MCF 10A (cell line): Measurements from ENCODE around the gene UNC80. TPM values are rescaled to one million over a fixed set of nuclear protein-coding genes. Genes with fewer than 3 reads are reported as not detected.

ENCODE experiments used
- BruUV-seq: library from RNA; stranded (reverse); fragments of 400-500 nt; replicated peaks from 2 replicates; lab custom pipeline; 2021; lab: Mats Ljungman, UMichigan
- CTCF ChIA-PET: fragments of 300-600 bp; sonication (Branson Sonifier 250); formaldehyde crosslinking; extraction: SDS; loops from one replicate; lab custom pipeline; 2021; ENCODE audit warnings: antibody characterized with exemption, inconsistent platforms; lab: Yijun Ruan, JAX
- POLR2A ChIA-PET: fragments of 300-600, 350-650 bp; sonication (Branson Sonifier 250); formaldehyde crosslinking; extraction: SDS; loops from one replicate; lab custom pipeline; 2020; ENCODE audit warnings: antibody characterized with exemption, inconsistent platforms; lab: Yijun Ruan, JAX
- DNase-seq: peaks from one replicate; pipeline ENCODE4 v3.0.0-alpha.2; 2018; ENCODE audit not compliant: unreplicated experiment
- H3K27ac Mint-ChIP-seq: one replicate; pipeline ENCODE4 v1.8.0; 2022; ENCODE audit warnings: mild to moderate bottlenecking, low read depth, mixed read lengths; ENCODE audit not compliant: unreplicated experiment
- H3K27me3 Mint-ChIP-seq: one replicate; pipeline ENCODE4 v1.8.0; 2022; ENCODE audit warnings: mixed read lengths; ENCODE audit not compliant: insufficient read depth, unreplicated experiment
- H3K36me3 Mint-ChIP-seq: one replicate; pipeline ENCODE4 v1.8.0; 2022; ENCODE audit warnings: mild to moderate bottlenecking, moderate library complexity, mixed read lengths; ENCODE audit not compliant: insufficient read depth, unreplicated experiment
- H3K4me1 Mint-ChIP-seq: one replicate; pipeline ENCODE4 v1.8.0; 2022; ENCODE audit warnings: mixed read lengths; ENCODE audit not compliant: insufficient read depth, unreplicated experiment
- H3K4me3 Mint-ChIP-seq: one replicate; pipeline ENCODE4 v1.8.0; 2022; ENCODE audit warnings: mild to moderate bottlenecking, moderate library complexity, mixed read lengths; ENCODE audit not compliant: unreplicated experiment
- H3K9me3 Mint-ChIP-seq: one replicate; pipeline ENCODE4 v1.8.0; 2022; ENCODE audit warnings: mixed read lengths; ENCODE audit not compliant: unreplicated experiment
- intact Hi-C: fragments of 100-400 bp; cut with micrococcal nuclease; formaldehyde crosslinking; loops from 2 replicates; pipeline ENCODE4 v1.14.1; 2022
- total RNA-seq: library from RNA; stranded (reverse); gene quantifications from 2 replicates; pipeline ENCODE4 v1.2.3, GENCODE V29; 2022
- TF ChIP-seq, protein P1 (sequence below): fragments of 200-600 bp; IDR thresholded peaks from one replicate; pipeline ENCODE4 v1.8.0; 2022; ENCODE audit warnings: antibody characterized with exemption, mild to moderate bottlenecking; ENCODE audit not compliant: unreplicated experiment

Gene UNC80
- total RNA-seq, 1 experiment from 2014 or later: not detected

DNA sequence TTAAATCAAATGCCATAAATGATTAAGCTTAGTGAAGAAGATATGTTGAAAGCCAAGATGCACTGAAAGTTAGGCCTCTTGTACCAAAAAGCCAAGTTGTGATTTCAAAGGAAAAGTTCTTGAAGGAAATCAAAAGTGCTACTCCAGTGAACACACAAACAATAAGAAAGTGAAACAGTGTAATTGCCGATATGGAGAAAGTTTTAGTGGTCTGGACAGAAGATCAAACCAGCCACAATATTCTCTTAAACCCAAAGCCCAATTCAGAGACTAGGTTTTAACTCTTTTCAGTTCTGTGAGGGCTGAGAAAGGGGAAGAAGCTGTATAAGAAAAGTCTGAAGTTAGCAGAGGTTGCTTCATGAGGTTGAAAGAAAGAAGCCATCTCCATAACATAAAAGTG lies 129.0 kb downstream of the UNC80 start:
- intact Hi-C loops: no loop called here
- TF ChIP-seq, protein P1, sequence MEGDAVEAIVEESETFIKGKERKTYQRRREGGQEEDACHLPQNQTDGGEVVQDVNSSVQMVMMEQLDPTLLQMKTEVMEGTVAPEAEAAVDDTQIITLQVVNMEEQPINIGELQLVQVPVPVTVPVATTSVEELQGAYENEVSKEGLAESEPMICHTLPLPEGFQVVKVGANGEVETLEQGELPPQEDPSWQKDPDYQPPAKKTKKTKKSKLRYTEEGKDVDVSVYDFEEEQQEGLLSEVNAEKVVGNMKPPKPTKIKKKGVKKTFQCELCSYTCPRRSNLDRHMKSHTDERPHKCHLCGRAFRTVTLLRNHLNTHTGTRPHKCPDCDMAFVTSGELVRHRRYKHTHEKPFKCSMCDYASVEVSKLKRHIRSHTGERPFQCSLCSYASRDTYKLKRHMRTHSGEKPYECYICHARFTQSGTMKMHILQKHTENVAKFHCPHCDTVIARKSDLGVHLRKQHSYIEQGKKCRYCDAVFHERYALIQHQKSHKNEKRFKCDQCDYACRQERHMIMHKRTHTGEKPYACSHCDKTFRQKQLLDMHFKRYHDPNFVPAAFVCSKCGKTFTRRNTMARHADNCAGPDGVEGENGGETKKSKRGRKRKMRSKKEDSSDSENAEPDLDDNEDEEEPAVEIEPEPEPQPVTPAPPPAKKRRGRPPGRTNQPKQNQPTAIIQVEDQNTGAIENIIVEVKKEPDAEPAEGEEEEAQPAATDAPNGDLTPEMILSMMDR: no peak
- BruUV-seq: no TSS peak

DNA sequence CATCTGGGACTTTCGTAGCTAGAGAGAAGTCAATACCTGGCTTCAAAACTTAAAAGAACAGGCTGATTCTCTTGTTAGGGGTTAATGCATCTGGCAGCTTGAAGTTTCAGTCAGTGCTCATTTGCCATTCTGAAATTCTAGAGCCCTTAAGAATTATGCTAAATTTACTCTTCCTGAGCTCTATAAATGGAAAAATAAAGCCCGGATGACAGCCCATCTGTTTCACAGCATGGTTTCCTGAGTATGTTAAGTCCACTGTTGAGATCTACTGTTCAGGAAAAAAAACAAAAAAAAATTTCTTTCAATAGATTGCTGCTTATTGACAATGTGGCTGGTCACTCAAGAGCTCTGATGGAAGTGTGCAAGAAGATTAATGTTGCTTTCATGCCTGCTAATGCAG lies 129.5 kb downstream of the UNC80 start:
- DNase-seq: no peak
- BruUV-seq: no TSS peak
- Mint-ChIP-seq H3K36me3 (peaks cover 5% of the 10 kb centered on the region), H3K27me3 (no peaks in the 10 kb centered on the region), H3K4me3 (no peak overlapping the region), H3K9me3 (no peaks in the 10 kb centered on the region), H3K4me1 (peaks cover 6% of the 10 kb centered on the region), H3K27ac (no peak overlapping the region)
- intact Hi-C loops: no loop called here
- POLR2A ChIA-PET: no interaction called here
- CTCF ChIA-PET: no interaction called here
- TF ChIP-seq, protein P1: no peak

More for the DNA sequence above, 129.0 kb downstream of the UNC80 start:
- ChIA-PET CTCF (interaction anchor here (0.6 kb wide), 1 partner anchor 345 kb away, joined by 3 read pairs; no protein-coding TSS in a partner anchor), POLR2A (no interaction called here)
- Mint-ChIP-seq H3K4me3 (no peak overlapping the region), H3K27me3 (no peaks in the 10 kb centered on the region), H3K27ac (no peak overlapping the region), H3K36me3 (peaks cover 5% of the 10 kb centered on the region), H3K9me3 (no peaks in the 10 kb centered on the region), H3K4me1 (peaks cover 6% of the 10 kb centered on the region)
- no peak for DNase-seq

DNA sequence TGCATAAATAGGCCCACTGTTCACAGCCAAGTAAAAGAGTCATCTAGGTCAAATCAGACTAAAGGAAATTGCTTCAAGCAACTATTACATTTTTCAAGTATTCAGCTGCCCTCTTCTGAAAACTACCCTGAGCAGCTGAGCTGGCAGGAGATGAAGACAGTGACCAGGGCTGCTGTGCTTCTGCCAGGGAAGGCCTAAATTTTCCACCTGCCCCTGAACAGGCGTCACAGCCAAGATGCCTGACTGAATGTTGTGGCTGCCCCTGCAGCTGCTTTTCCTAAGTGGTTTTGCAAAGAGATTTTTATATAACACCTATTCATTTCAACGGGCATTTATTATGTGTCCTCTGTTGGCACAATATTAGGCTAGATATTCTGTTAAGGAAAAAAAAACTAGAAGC lies 134.1 kb downstream of the UNC80 start:
- CTCF ChIA-PET: no interaction called here
- TF ChIP-seq, protein P1: no peak
- H3K9me3 Mint-ChIP-seq: peaks cover 7% of the 10 kb centered on the region
- POLR2A ChIA-PET: no interaction called here
- H3K36me3 Mint-ChIP-seq: peaks cover 5% of the 10 kb centered on the region
- no peak overlapping the region for H3K4me3 Mint-ChIP-seq
- peaks cover 6% of the 10 kb centered on the region for H3K4me1 Mint-ChIP-seq
- no peak for DNase-seq
- intact Hi-C loops: no loop called here
- no peaks in the 10 kb centered on the region for H3K27me3 Mint-ChIP-seq
- no TSS peak for BruUV-seq
- no peak overlapping the region for H3K27ac Mint-ChIP-seq

DNA sequence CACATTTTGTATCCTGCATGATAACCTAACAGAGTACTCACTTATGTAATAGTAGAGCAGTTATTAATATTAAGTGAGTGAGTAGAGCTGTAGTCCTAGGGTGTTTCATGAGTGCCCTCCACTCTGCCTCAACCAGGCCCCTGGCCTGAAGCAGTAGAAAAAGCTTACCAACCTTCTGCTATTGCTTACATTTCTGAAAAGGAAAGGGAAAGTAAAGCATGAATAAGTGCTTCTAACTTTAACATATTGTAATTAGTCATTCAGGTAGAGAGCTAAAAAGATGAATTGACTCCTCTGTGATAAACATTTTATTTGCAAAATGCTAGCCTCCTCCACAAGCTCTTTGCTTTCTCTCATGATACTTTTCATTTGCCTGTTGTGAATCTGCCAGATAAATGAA lies 136.1 kb downstream of the UNC80 start:
- H3K4me3 Mint-ChIP-seq: no peak overlapping the region
- ChIA-PET CTCF (interaction anchor here (0.6 to 1.3 kb wide), 5 partner anchors 11 to 573 kb away, joined by 3 to 5 read pairs (median 3); no protein-coding TSS in a partner anchor), POLR2A (no interaction called here)
- no peak for DNase-seq
- no peaks in the 10 kb centered on the region for H3K27me3 Mint-ChIP-seq
- intact Hi-C loops: no loop called here
- no peak overlapping the region for H3K27ac Mint-ChIP-seq
- no peaks in the 10 kb centered on the region for H3K4me1 Mint-ChIP-seq
- no TSS peak for BruUV-seq
- H3K9me3 Mint-ChIP-seq: peaks cover 7% of the 10 kb centered on the region
- peaks cover 5% of the 10 kb centered on the region for H3K36me3 Mint-ChIP-seq
- TF ChIP-seq, protein P1: no peak
